Activated CD8-positive, alpha-beta memory T cell treated with anti-CD3 and anti-CD28 coated beads for 36 hours (primary cell): ENCODE data around the gene ZBTB46. TPM values are rescaled to one million over a fixed set of nuclear protein-coding genes. Genes with fewer than 3 reads are reported as not detected.
"Not testable (repeated sequence)": the region's sequence is repeated elsewhere in the genome, so short reads cannot be mapped to it uniquely, and the experiment has no call there.

Source experiments
- CTCF ChIA-PET: fragments of 350-600 bp; sonication (Branson Sonifier 250); formaldehyde crosslinking; loops from one replicate; lab custom pipeline; 2021; ENCODE audit warnings: antibody characterized with exemption; lab: Charles Lee
- POLR2A ChIA-PET: fragments of 350-600 bp; sonication (Branson Sonifier 250); formaldehyde crosslinking; loops from one replicate; lab custom pipeline; 2021; ENCODE audit warnings: antibody characterized with exemption; lab: Charles Lee
- total RNA-seq, 2 experiments: library from RNA; stranded (reverse); gene quantifications; one replicate each; pipeline ENCODE4 v1.2.3, GENCODE V29; 2021

ZBTB46 gene, protein sequence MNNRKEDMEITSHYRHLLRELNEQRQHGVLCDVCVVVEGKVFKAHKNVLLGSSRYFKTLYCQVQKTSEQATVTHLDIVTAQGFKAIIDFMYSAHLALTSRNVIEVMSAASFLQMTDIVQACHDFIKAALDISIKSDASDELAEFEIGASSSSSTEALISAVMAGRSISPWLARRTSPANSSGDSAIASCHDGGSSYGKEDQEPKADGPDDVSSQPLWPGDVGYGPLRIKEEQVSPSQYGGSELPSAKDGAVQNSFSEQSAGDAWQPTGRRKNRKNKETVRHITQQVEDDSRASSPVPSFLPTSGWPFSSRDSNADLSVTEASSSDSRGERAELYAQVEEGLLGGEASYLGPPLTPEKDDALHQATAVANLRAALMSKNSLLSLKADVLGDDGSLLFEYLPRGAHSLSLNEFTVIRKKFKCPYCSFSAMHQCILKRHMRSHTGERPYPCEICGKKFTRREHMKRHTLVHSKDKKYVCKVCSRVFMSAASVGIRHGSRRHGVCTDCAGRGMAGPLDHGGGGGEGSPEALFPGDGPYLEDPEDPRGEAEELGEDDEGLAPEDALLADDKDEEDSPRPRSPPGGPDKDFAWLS
- under 1 TPM; 0.25 TPM for total RNA-seq

DNA sequence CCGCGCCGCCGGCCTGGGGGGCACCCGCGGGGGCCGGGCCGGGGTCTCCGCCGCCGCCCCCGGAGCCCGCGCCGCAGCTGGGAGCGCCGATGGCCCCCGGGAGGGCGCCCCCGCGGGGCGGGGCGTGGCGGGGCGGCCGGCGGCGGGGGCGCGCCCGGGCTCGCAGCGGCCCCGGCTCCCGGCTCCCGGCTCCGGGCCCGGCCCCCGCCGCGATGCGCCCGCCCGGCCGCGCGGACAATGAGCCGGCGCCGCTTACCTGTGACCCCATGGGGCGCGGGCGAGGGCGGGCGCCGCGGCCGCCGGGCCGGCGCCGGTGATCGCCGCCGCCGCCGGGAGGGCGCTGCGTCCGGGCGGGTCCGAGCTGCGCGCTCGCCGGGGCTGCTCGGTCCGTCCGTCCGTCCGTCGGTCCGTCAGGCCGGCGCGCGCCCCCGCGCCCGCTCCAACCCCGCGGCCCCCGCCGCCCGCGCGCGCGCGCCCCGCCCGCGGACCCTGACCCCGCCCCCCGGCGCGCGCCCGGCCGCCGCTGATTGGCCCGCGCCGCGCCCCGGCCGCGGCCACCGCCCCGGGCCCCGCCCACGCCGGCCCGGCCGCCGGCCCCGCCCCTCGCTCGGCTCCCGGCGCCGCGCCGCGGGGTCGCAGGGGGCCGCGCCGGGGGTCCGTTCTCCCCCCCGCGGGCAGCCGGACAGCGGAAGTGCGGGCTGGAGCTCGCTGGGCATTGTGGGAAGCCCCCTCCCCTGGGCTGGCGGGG, at the start of gene ZBTB46:
Gene ZBTB46 (minus strand): TSS at position 424 of the 748 bp plus-strand sequence. CDS start 40,507 bp downstream, outside the sequence.
- POLR2A ChIA-PET = no interaction called here
- CTCF ChIA-PET = no interaction called here

DNA sequence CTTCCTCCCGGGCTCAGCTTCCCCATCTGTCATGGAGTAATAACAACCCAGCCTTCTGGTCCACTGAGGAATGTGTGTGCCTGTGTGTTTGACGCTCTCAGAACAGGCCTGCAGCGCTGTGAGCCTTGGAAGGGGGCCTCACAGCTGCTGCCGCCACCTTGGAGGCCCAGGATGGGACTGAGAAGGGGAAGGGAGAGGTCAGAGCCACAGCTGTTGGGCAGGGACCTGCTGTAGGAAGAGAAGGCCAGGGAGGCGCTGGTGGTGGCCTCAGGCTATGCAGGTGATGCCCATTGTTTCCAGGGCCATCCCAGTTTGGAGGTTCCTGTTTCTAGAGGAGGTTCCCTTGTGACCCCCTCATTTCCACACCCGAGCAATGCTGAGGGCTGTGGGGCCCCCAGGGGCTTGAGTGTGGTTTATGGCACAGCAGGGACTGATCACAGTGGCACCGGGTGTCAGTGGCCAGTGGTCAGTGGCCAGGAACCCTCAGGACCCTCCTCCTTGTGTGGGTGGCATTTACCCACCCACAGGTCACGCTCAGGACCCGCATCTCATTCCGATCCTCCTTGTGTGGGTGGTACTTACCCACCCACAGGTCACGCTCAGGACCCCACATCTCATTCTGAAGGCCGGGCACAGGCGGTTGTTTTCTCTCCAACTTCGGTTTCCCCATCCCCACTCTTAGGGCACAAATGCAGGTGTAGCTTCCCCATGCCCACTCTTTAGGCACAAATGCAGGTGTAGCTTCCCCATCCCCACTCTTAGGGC, 48.0 kb upstream of the ZBTB46 start:
- CTCF ChIA-PET = interaction anchor here (0.6 kb wide), 1 partner anchor 383 kb away, joined by 4 read pairs; no protein-coding TSS in a partner anchor
- POLR2A ChIA-PET = no interaction called here

DNA sequence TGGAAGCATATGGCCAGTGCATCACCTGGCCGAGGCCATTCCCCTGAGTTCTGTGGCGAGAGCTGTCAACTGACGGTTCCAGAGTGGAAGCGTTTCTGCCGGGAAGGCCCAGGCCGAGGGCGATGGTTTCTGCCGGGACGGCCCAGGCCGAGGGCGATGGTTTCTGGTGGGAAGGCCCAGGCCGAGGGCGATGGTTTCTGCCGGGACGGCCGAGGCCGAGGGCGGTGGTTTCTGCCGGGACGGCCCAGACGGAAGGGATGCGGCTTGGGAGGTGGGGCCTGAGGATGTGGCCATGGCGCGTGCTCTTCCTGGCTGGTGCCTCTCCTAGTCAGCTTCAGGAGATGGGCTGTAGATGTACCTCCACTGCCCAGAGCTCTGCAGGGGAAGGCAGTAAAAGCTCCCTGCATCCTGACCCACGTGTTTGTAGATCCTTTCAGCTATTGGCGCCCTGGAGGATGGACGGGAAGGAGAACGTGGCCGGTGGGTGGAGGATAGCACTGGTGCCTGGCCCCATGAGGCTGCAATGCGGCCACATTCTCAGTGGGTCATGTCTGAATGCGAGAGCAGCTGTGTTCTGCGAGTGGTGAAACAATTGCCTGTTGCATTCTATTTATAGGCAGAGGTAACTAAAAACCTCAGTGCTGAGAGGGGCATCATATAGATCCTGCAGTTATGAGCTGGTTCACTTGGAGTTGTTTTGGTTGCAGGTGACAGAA, 46.8 kb upstream of the ZBTB46 start:
- CTCF ChIA-PET = interaction anchor here (1.1 kb wide), 1 partner anchor 13 kb away, joined by 3 read pairs; the partner anchor contains the start of gene TPD52L2
- POLR2A ChIA-PET = interaction anchor here (0.5 to 0.6 kb wide), 2 partner anchors 12 to 14 kb away, joined by 3 read pairs; no protein-coding TSS in a partner anchor

DNA sequence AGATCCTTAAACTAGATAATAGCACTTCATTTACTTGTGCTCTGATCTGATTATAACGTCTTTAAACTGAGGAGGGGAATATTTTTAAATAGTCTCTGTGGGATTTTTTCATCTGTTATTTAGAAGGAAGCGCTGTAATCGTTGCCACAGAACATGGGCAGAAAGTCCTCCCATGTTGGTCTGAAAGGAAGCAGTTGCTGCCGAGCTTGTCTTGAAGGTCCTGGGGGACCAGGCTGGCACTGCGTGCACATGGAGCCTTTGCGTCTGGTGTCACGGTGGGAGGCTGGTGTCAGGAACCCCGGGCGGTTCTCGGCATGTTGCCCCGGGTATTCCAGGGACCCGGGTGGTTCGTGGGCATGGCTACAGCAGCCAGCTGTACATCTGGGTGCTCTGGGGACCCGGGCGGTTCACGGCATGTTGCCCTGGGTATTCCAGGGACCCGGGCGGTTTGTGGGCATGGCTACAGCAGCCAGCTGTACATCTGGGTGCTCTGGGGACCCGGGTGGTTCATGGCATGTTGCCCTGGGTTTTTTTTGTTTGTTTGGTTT, 45.5 kb upstream of the ZBTB46 start:
- CTCF ChIA-PET = interaction anchor here (1.1 kb wide), 1 partner anchor 339 kb away, joined by 3 read pairs; no protein-coding TSS in a partner anchor

DNA sequence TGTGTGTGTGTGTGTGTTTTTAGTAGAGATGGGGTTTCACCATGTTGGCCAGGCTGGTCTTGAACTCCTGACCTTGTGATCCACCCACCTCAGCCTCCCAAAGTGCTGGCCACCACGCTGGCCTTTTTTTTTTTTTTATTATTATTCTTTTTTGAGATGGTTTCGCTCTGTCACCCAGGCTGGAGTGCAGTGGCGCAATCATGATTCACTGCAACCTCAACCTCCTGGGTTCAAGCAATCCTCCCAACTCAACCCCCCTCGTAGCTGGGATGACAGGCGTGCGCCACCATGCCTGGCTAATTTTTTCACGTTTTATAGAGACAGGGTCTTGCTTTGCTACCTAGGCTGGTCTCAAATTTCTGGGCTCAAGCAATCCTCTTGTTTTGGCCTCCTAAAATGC, 43.2 kb upstream of the ZBTB46 start:
- POLR2A ChIA-PET = not testable (repeated sequence)
- CTCF ChIA-PET = interaction anchor here (1.1 to 1.2 kb wide), 3 partner anchors 9 to 134 kb away, joined by 3 read pairs; partner anchors contain the start of gene TPD52L2

More for the DNA sequence above, 45.5 kb upstream of the ZBTB46 start:
- POLR2A ChIA-PET = interaction anchor here (2.3 kb wide), 1 partner anchor 11 kb away, joined by 8 read pairs; the partner anchor contains the start of gene TPD52L2

DNA sequence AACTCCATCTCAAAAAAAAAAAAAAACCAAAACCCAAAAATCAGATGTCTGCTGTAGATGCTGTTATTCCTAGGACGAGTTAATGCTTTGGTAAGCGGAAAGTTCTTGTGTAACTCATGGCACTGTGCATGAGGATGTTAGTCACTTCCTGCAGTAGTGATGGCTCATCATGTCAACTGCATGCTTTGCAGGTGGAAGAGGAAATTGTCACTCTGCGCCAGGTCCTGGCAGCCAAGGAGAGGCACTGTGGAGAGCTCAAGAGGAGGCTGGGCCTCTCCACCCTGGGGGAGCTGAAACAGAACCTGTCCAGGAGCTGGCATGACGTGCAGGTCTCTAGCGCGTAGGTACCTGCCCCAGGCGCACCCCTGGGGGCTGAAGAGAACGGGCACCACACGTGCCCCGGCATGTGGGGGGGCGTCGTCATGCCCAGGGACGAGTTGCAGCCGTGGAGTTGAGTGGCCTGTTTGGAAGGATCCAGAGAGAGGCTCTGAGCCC, 42.5 kb upstream of the ZBTB46 start:
- ChIA-PET CTCF (interaction anchor here (0.6 to 1.2 kb wide), 6 partner anchors 9 to 336 kb away, joined by 3 to 4 read pairs (median 3); partner anchors contain the start of genes PTK6 and TPD52L2), POLR2A (interaction anchor here (0.7 kb wide), 1 partner anchor 69 kb away, joined by 4 read pairs; no protein-coding TSS in a partner anchor)

DNA sequence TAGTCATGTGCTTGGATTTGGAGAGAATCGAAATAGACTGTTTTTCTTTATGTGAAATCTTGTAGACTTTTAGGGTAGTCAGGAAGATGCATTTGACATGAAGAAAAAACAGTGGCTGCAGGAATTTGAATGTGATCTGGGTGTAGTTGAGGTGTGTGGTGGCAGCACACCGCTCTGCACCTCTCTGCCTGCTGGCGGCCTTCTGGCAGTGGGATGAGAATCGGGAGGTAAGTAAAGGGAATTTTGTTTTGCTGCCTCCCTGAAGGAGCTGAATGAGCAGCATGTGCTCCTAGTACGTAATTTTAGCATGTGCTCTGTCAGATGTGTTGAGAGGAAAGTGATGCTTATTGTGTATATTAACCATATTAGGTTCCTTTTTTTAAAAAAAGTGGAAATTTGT, 37.2 kb upstream of the ZBTB46 start:
- ChIA-PET POLR2A (no interaction called here), CTCF (no interaction called here)

DNA sequence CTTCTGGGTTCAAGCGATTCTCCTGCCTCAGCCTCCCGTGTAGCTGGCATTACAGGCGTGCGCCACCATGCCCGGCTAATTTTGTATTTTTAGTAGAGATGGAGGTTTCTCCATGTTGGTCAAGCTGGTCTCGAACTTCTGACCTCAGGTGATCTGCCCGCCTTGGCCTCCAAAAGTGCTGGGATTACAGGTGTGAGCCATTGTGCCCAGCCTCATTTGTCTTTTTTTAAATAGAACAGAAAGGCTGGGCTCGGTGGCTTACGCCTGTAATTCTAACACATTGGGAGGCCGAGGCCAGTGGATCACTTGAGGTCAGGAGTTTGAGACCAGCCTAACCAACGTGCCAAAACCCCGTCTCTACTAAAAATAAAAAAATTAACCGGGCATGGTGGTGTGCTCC, 36.0 kb upstream of the ZBTB46 start:
- CTCF ChIA-PET = not testable (repeated sequence)
- POLR2A ChIA-PET = interaction anchor here (0.7 kb wide), 2 partner anchors 56 to 111 kb away, joined by 4 to 10 read pairs; no protein-coding TSS in a partner anchor

DNA sequence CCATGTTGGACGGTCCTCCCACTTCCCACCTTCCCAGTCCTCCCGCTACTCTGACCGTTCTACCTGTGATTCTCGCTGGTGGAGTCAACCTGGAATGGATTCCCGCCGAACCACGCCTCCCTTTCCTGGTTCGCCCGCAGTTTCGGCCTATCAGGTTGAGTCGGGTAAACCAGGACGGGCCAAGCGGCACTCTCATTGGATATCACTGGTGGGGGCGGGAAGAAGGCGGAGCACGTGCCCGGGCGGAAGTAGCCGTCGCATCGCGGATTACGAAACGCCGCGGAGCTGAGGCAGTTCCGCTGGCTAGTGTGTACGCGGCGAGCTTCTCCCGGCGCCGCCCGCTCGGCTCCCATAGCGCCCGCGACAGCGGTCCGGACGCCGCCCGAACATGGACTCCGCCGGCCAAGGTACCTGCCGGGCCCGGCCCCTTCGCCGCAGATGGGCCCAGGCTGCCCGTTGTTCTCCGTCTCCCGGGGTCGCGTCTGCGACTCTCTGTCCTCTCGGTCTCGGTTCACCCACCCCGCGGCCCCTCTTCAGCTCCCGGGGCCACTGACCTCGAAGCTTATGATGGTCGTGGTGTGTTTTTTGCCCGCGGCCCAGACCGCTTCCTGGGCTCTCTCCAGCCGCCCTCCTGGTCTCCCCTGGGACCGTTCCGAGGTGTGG, 34.0 kb upstream of the ZBTB46 start, which contains the start of gene TPD52L2:
Gene TPD52L2 (plus strand): TSS at position 293 of the 663 bp plus-strand sequence. CDS start 96 bp downstream, at position 389.
- POLR2A ChIA-PET = interaction anchor here (0.6 to 2.2 kb wide), 12 partner anchors 11 to 344 kb away, joined by 3 to 13 read pairs (median 4); partner anchors contain the start of genes ARFRP1, LIME1, PPDPF and RTEL1
- CTCF ChIA-PET = interaction anchor here (0.6 to 2.0 kb wide), 14 partner anchors 9 to 369 kb away, joined by 3 to 9 read pairs (median 3); partner anchors contain the start of genes ARFRP1, PRPF6, PTK6 and SAMD10

DNA sequence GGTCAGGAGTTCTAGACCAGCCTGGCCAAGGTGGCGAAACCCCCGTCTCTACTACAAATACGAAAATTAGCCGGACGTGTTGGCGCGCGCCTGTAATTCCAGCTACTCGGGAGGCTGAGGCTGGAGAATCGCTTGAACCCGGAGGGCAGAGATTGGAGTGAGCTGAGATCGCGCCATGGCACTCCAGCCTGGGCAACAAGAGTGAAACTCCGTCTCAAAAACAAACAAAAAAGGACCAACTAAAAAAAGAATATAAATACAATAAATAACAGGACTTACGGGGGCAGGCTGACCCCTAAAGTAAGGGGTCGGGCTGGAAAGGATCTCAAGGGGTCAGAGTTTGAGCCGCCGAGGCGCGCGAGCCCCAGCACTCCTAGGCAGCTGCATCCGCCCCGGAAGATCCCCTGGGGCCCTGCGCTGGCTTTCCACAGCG, 33.5 kb upstream of the ZBTB46 start:
- ChIA-PET POLR2A (interaction anchor here (0.6 to 2.2 kb wide), 14 partner anchors 11 to 344 kb away, joined by 3 to 14 read pairs (median 4); partner anchors contain the start of genes ARFRP1, LIME1, PPDPF and PRPF6), CTCF (interaction anchor here (0.6 to 2.0 kb wide), 19 partner anchors 8 to 368 kb away, joined by 3 to 9 read pairs (median 3); partner anchors contain the start of genes ARFRP1, PRPF6, PTK6 and SAMD10)

DNA sequence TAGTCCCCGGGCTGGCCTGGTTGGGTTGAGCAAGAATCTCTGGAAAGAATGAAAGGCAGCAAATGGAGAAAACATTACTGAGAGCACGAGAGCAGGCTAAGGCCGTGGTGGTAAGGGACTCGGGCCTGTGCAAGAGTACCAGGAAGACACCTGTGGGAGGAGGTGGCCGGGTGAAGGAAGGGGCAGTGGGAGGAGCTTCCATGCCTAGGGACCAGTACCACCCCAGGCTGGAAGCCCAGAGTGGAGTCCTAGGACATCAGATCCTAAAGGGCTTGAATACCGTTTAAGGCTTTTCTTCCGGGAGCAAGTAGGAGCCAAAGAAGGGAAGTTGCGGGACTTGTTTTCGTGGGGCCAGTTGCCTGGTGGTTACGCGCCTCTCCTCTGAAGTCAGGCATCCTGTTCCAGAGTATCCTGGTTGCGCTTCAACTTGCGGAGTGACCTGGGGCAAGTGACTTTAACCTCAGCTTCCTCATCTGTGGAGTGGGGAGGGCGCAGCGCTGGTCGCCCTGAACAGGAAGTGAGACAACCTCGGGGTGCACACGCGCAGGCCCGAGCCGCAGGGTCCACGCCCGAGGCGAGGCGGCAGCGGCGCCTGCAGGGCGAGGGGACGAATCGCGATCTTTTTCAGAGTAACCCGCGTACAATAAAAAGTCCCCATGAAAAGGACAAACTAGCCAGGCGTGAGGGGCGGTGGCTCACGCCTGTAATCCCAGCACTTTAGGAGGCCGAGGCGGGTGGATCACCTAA, 32.9 kb upstream of the ZBTB46 start:
- CTCF ChIA-PET = interaction anchor here (0.6 to 1.9 kb wide), 17 partner anchors 9 to 367 kb away, joined by 3 to 9 read pairs (median 4); partner anchors contain the start of genes ARFRP1, PRPF6, SAMD10 and UCKL1
- POLR2A ChIA-PET = interaction anchor here (0.5 to 2.2 kb wide), 7 partner anchors 14 to 340 kb away, joined by 3 to 14 read pairs (median 3); partner anchors contain the start of gene PRPF6

DNA sequence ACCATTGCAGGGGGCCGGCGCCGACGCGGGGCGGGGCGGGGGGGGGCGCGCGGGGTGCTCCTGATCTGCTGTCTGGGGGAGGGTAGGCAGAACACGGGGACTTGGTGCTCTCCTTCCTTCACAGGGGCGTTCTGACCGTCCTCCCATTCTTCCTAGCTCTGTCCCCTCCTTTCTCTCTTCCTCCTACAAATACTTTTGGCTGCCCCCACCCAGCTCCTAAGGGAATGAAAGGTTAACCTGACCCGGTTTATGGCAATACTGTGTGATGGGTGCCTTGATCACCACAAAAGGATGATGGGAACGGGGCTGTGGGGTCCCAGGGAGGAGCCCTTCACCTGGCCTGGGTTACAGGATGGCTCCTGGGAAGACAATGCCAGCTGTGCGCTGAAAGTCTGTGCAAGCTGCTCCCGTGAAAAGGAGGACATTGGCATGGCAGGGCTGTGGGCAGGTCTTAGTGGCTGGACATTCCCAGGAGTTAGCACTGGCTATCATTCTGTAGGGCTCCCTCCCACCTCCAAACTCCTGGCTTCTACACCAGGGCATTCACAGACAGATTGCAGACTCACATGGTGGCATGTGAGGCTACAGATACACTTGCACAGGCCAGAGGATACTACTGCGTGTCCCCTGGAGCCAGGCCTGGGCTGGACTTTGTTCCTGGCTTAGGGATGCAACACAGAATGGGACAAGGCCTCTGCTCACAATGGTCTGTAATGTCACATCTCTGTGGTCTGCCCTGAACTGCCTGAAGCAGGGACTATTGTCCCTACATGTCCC, 32.1 kb upstream of the ZBTB46 start:
- ChIA-PET CTCF (interaction anchor here (0.6 to 1.9 kb wide), 12 partner anchors 10 to 342 kb away, joined by 3 to 5 read pairs (median 4); partner anchors contain the start of gene UCKL1), POLR2A (interaction anchor here (0.5 to 1.4 kb wide), 5 partner anchors 15 to 339 kb away, joined by 3 to 14 read pairs (median 3); partner anchors contain the start of gene PRPF6)

DNA sequence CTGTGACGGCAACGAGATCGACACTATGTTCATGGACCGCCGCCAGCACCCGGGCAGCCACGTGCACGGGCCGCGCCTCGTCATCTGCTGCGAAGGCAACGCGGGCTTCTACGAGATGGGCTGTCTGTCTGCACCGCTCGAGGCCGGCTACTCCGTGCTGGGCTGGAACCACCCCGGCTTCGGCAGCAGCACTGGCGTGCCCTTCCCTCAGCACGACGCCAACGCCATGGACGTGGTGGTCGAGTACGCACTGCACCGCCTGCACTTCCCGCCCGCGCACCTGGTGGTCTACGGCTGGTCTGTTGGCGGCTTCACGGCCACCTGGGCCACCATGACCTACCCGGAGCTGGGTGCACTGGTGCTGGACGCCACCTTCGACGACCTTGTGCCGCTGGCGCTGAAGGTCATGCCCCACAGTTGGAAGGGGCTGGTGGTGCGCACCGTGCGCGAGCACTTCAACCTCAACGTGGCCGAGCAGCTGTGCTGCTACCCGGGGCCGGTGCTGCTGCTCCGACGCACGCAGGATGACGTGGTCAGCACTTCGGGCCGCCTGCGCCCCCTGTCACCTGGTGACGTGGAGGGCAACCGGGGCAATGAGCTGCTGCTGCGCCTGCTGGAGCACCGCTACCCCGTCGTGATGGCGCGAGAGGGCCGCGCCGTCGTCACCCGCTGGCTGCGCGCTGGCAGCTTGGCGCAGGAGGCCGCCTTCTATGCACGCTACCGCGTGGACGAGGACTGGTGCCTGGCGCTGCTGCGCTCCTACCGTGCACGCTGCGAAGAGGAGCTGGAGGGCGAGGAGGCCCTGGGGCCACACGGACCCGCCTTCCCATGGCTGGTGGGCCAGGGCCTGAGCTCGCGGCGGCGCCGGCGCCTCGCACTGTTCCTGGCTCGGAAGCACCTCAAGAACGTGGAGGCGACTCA, 31.2 kb upstream of the ZBTB46 start:
- CTCF ChIA-PET = no interaction called here
- POLR2A ChIA-PET = no interaction called here
